Esophagus muscularis mucosa (tissue), 3 donors: Measurements from ENCODE around the gene GNLY.

Experiments used
- POLR2AphosphoS5 ChIP-seq, 2 donors: sonication (generic); formaldehyde crosslinking; IDR thresholded peaks; one replicate each; pipeline ENCODE4 v1.6.1; 2017; ENCODE audit warnings: antibody characterized with exemption in 2 of 2
- TF ChIP-seq, protein P1 (sequence below), 3 experiments: fragments of 200-600 bp in 2 of 3; fragments of 450-650 bp in 1 of 3; sonication (generic) in 2 of 3; IDR thresholded peaks; one replicate each; pipeline ENCODE4 v1.5.1; 2017 to 2019; ENCODE audit warnings: antibody characterized with exemption in 3 of 3, mild to moderate bottlenecking in 2 of 3, moderate library complexity in 1 of 3

DNA sequence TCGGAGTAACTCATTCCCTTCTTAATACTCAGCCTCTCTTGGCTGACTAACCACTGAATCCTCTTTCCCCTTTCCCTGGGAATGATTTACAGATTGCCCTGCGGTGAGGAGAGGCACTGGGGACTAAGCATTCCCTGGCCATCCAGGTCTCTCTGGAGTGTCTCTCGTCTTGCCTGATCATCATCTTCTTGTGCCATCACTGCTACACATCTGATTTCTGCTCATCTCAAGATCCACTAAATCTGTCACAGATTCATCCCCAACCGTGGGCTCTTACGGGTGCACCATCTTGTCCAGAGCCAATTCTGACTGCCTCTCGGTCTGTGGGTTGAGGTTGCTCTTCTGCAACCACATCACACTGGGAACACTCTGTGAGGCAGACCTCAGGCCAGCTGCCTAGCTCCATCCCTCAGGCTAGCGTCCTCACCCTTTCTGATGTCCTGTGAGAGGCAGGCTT lies 38.2 kb upstream of the GNLY start:
- TF ChIP-seq, protein P1, sequence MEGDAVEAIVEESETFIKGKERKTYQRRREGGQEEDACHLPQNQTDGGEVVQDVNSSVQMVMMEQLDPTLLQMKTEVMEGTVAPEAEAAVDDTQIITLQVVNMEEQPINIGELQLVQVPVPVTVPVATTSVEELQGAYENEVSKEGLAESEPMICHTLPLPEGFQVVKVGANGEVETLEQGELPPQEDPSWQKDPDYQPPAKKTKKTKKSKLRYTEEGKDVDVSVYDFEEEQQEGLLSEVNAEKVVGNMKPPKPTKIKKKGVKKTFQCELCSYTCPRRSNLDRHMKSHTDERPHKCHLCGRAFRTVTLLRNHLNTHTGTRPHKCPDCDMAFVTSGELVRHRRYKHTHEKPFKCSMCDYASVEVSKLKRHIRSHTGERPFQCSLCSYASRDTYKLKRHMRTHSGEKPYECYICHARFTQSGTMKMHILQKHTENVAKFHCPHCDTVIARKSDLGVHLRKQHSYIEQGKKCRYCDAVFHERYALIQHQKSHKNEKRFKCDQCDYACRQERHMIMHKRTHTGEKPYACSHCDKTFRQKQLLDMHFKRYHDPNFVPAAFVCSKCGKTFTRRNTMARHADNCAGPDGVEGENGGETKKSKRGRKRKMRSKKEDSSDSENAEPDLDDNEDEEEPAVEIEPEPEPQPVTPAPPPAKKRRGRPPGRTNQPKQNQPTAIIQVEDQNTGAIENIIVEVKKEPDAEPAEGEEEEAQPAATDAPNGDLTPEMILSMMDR (IDR thresholded peaks at IDR 0.05), result no peak
- no peak for TF ChIP-seq POLR2AphosphoS5 (IDR thresholded peaks at IDR 0.05)
